Measurements from ENCODE around the gene BMX. TPM values are rescaled to one million over a fixed set of nuclear protein-coding genes. Genes with fewer than 3 reads are reported as not detected.

The BMX gene
- total and polyA plus RNA-seq, 9 of the 15 experiments (the other 6 are each of a cell fraction or from before 2014, with no cell fraction given), result 0.45 to 4.2 (median 1.8) TPM

- TF ChIP-seq ZNF584 (CRISPR knock-in tag; IDR thresholded peaks at IDR 0.05; ENCODE audit: low read depth) (no peak), NCOA6 (IDR thresholded peaks at IDR 0.05) (no peak), TFE3 (CRISPR knock-in tag; IDR thresholded peaks at IDR 0.05) (no peak), ZNF592 (IDR thresholded peaks at IDR 0.05) (no peak), ELK3 (CRISPR knock-in tag; IDR thresholded peaks at IDR 0.05) (no peak), ZNF140 (CRISPR knock-in tag; IDR thresholded peaks at IDR 0.05) (no peak), MYC (IDR thresholded peaks at IDR 0.05; ENCODE audit: low read depth, low read length) (no peak), MYC (CRISPR knock-in tag; IDR thresholded peaks at IDR 0.05; ENCODE audit: borderline replicate concordance, low read depth) (no peak), ARID4B (CRISPR knock-in tag; IDR thresholded peaks at IDR 0.05) (no peak), PRDM10 (IDR thresholded peaks at IDR 0.05; ENCODE audit: partially characterized antibody) (no peak)
Observed at GRCh38 chrX:15598026-15598425, 97.4 kb downstream of the BMX start (continued).
